Gastrocnemius medialis (tissue), 4 donors: Measurements from ENCODE around the gene STXBP4. TPM values are rescaled to one million over a fixed set of nuclear protein-coding genes. Genes with fewer than 3 reads are reported as not detected.

Experiments
- ATAC-seq, 2 donors: fragments of 150-250 bp; one replicate each; pipeline ENCODE4 v1.9.1; 2016
- DNase-seq, 2 donors: peaks; one replicate each; pipeline ENCODE4 v3.0.0-alpha.2; 2019
- H3K27ac ChIP-seq, 4 donors: fragments of 200-600 bp; sonication (generic); 1 replicate in 1 of 4; 2 replicates in 3 of 4; pipeline ENCODE4 v1.5.1; 2016 to 2018; ENCODE audit warnings: mild to moderate bottlenecking in 2 of 4, moderate library complexity in 1 of 4
- H3K27me3 ChIP-seq, 3 donors: fragments of 200-600 bp; sonication (generic) in 2 of 3; 1 replicate in 1 of 3; 2 replicates in 2 of 3; pipeline versions ENCODE4 v1.5.1 to v1.6.0; 2016 to 2019; ENCODE audit warnings: mild to moderate bottlenecking in 1 of 3, moderate library complexity in 1 of 3
- H3K36me3 ChIP-seq, 2 donors: fragments of 200-600 bp; sonication (generic) in 1 of 2; one replicate each; pipeline ENCODE4 v1.5.1; 2017 to 2018
- H3K4me1 ChIP-seq, 2 donors: fragments of 200-600 bp; sonication (generic) in 1 of 2; one replicate each; pipeline ENCODE4 v1.5.1; 2016 to 2017; ENCODE audit warnings: mild to moderate bottlenecking in 2 of 2
- H3K4me3 ChIP-seq, 4 donors: fragments of 200-600 bp; sonication (generic) in 3 of 4; 1 replicate in 1 of 4; 2 replicates in 3 of 4; pipeline ENCODE4 v1.5.1; 2016 to 2019; ENCODE audit warnings: mild to moderate bottlenecking in 2 of 4
- H3K9me3 ChIP-seq, 3 donors: fragments of 200-600 bp; sonication (generic) in 2 of 3; 1 replicate in 1 of 3; 2 replicates in 2 of 3; pipeline ENCODE4 v1.5.1; 2016 to 2019
- CTCF ChIP-seq, 5 experiments: fragments of 450-650 bp in 3 of 5; fragments of 200-600 bp in 2 of 5; sonication (generic) in 2 of 5; IDR thresholded peaks in 4 of 5; conservative IDR thresholded peaks in 1 of 5; 1 replicate in 4 of 5; 2 replicates in 1 of 5; pipeline ENCODE4 v1.5.1; 2016 to 2019; ENCODE audit warnings: antibody characterized with exemption in 5 of 5, mild to moderate bottlenecking in 3 of 5, moderate library complexity in 3 of 5
- POLR2A ChIP-seq, 2 donors: fragments of 450-650 bp; IDR thresholded peaks; one replicate each; pipeline ENCODE4 v1.6.1; 2017; ENCODE audit warnings: antibody characterized with exemption in 2 of 2, mild to moderate bottlenecking in 2 of 2, moderate library complexity in 2 of 2
- in situ Hi-C, 4 donors: fragments of 200-750 bp; cut with MboI; loops; one replicate each; pipeline versions ENCODE4 v1.15.0 to v1.8.0; 2017; ENCODE audit warnings: low sequenced_read_pairs in 4 of 4
- intact Hi-C: fragments of 100-400 bp; cut with DNase I; formaldehyde crosslinking; loops from one replicate; pipeline ENCODE4 v1.15.1; 2023; ENCODE audit warnings: low total_unique reads
- total RNA-seq, 4 donors: library from RNA; depleted of rRNA; stranded (reverse); fragments of >200 nt; gene quantifications; one replicate each; pipeline versions ENCODE4 v1.1.0 to v1.2.3, GENCODE V29; 2016

The STXBP4 gene
- total RNA-seq, 4 donors from 2014 or later, result 1.4 to 20.7 (median 9.6) TPM

GRCh38 chr17:54927525-54927924 is 41.0 kb upstream of the STXBP4 start:
- DNase-seq, result no peak
- no peak overlapping the region for H3K27ac ChIP-seq
- no peaks in the 10 kb centered on the region for H3K9me3 ChIP-seq
- no peaks in the 10 kb centered on the region for H3K27me3 ChIP-seq
- H3K36me3 ChIP-seq, result no peaks in the 10 kb centered on the region
- TF ChIP-seq CTCF (IDR thresholded peaks at IDR 0.05 in 4 of 5, conservative IDR thresholded peaks at IDR 0.05 in 1 of 5), result no peak
- no peak for TF ChIP-seq POLR2A (IDR thresholded peaks at IDR 0.05)
- intact Hi-C loops, result no loop called here
- H3K4me3 ChIP-seq, result no peak overlapping the region
- in situ Hi-C loops, result no loop called here
- no peaks in the 10 kb centered on the region for H3K4me1 ChIP-seq
- no peak for ATAC-seq

DNA sequence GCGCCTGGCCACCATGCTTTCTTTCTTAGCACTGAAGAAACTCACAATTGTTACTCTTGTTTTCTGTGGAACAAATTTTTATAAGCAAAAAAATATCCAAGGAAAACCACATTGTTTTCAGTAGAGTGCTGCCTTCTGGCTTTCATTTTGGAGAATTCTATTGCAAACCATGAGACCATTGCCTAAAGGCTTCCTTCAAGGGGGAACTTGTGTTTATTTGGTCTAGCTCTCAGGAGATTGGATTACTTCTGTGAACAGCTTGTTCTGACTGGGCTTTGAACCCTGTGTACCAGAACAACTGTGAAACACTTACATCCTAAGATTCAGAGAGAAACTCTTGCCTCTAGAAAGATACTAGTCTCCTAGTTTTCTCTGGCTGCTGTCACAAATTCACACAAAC is 35.9 kb upstream of the STXBP4 start:
- DNase-seq (no peak), ATAC-seq (no peak)
- H3K4me3 ChIP-seq, result no peak overlapping the region
- no peak overlapping the region for H3K27ac ChIP-seq
- intact Hi-C loops (no loop called here), in situ Hi-C loops (no loop called here)
- no peaks in the 10 kb centered on the region for H3K27me3 ChIP-seq
- H3K36me3 ChIP-seq, result no peaks in the 10 kb centered on the region
- H3K4me1 ChIP-seq, result no peaks in the 10 kb centered on the region
- no peaks in the 10 kb centered on the region for H3K9me3 ChIP-seq
- TF ChIP-seq CTCF (IDR thresholded peaks at IDR 0.05 in 4 of 5, conservative IDR thresholded peaks at IDR 0.05 in 1 of 5) (no peak), POLR2A (IDR thresholded peaks at IDR 0.05) (no peak)

GRCh38 chr17:54933921-54934320 is 34.6 kb upstream of the STXBP4 start:
- no peak for DNase-seq
- H3K4me3 ChIP-seq, result no peak overlapping the region
- H3K36me3 ChIP-seq, result no peaks in the 10 kb centered on the region
- no peaks in the 10 kb centered on the region for H3K4me1 ChIP-seq
- intact Hi-C loops, result no loop called here
- ATAC-seq, result no peak
- H3K9me3 ChIP-seq, result no peaks in the 10 kb centered on the region
- no peak for TF ChIP-seq CTCF (IDR thresholded peaks at IDR 0.05 in 4 of 5, conservative IDR thresholded peaks at IDR 0.05 in 1 of 5)
- no peak for TF ChIP-seq POLR2A (IDR thresholded peaks at IDR 0.05)
- no peak overlapping the region for H3K27ac ChIP-seq
- in situ Hi-C loops, result no loop called here
- no peaks in the 10 kb centered on the region for H3K27me3 ChIP-seq

- no peaks in the 10 kb centered on the region for H3K9me3 ChIP-seq
- ATAC-seq, result no peak
- H3K4me3 ChIP-seq, result no peak overlapping the region
- H3K27me3 ChIP-seq, result no peaks in the 10 kb centered on the region
- no peak for DNase-seq
- in situ Hi-C loops, result no loop called here
- H3K4me1 ChIP-seq, result no peaks in the 10 kb centered on the region
- intact Hi-C loops, result no loop called here
- TF ChIP-seq CTCF (IDR thresholded peaks at IDR 0.05 in 4 of 5, conservative IDR thresholded peaks at IDR 0.05 in 1 of 5), result no peak
- TF ChIP-seq POLR2A (IDR thresholded peaks at IDR 0.05), result no peak
- no peaks in the 10 kb centered on the region for H3K36me3 ChIP-seq
- no peak overlapping the region for H3K27ac ChIP-seq
Measured at GRCh38 chr17:54935471-54935870, 33.1 kb upstream of the STXBP4 start.

- Histone ChIP-seq H3K36me3 (no peaks in the 10 kb centered on the region), H3K9me3 (no peaks in the 10 kb centered on the region), H3K4me1 (no peaks in the 10 kb centered on the region), H3K27me3 (no peaks in the 10 kb centered on the region), H3K4me3 (no peak overlapping the region), H3K27ac (no peak overlapping the region)
- DNase-seq, result no peak
- ATAC-seq, result no peak
- TF ChIP-seq CTCF (IDR thresholded peaks at IDR 0.05 in 4 of 5, conservative IDR thresholded peaks at IDR 0.05 in 1 of 5) (no peak), POLR2A (IDR thresholded peaks at IDR 0.05) (no peak)
- intact Hi-C loops (no loop called here), in situ Hi-C loops (no loop called here)
Measured at GRCh38 chr17:54937018-54937417, 31.5 kb upstream of the STXBP4 start.
